MCF 10A (cell line): ENCODE data around the gene TNFRSF19. TPM values are rescaled to one million over a fixed set of nuclear protein-coding genes. Genes with fewer than 3 reads are reported as not detected.

Source experiments
- BruUV-seq: library from RNA; stranded (reverse); fragments of 400-500 nt; replicated peaks from 2 replicates; lab custom pipeline; 2021; lab: Mats Ljungman, UMichigan
- CTCF ChIA-PET: fragments of 300-600 bp; sonication (Branson Sonifier 250); formaldehyde crosslinking; extraction: SDS; loops from one replicate; lab custom pipeline; 2021; ENCODE audit warnings: antibody characterized with exemption, inconsistent platforms; lab: Yijun Ruan, JAX
- POLR2A ChIA-PET: fragments of 300-600, 350-650 bp; sonication (Branson Sonifier 250); formaldehyde crosslinking; extraction: SDS; loops from one replicate; lab custom pipeline; 2020; ENCODE audit warnings: antibody characterized with exemption, inconsistent platforms; lab: Yijun Ruan, JAX
- DNase-seq: peaks from one replicate; pipeline ENCODE4 v3.0.0-alpha.2; 2018; ENCODE audit not compliant: unreplicated experiment
- H3K27ac Mint-ChIP-seq: one replicate; pipeline ENCODE4 v1.8.0; 2022; ENCODE audit warnings: mild to moderate bottlenecking, low read depth, mixed read lengths; ENCODE audit not compliant: unreplicated experiment
- H3K27me3 Mint-ChIP-seq: one replicate; pipeline ENCODE4 v1.8.0; 2022; ENCODE audit warnings: mixed read lengths; ENCODE audit not compliant: insufficient read depth, unreplicated experiment
- H3K36me3 Mint-ChIP-seq: one replicate; pipeline ENCODE4 v1.8.0; 2022; ENCODE audit warnings: mild to moderate bottlenecking, moderate library complexity, mixed read lengths; ENCODE audit not compliant: insufficient read depth, unreplicated experiment
- H3K4me1 Mint-ChIP-seq: one replicate; pipeline ENCODE4 v1.8.0; 2022; ENCODE audit warnings: mixed read lengths; ENCODE audit not compliant: insufficient read depth, unreplicated experiment
- H3K4me3 Mint-ChIP-seq: one replicate; pipeline ENCODE4 v1.8.0; 2022; ENCODE audit warnings: mild to moderate bottlenecking, moderate library complexity, mixed read lengths; ENCODE audit not compliant: unreplicated experiment
- H3K9me3 Mint-ChIP-seq: one replicate; pipeline ENCODE4 v1.8.0; 2022; ENCODE audit warnings: mixed read lengths; ENCODE audit not compliant: unreplicated experiment
- intact Hi-C: fragments of 100-400 bp; cut with micrococcal nuclease; formaldehyde crosslinking; loops from 2 replicates; pipeline ENCODE4 v1.14.1; 2022
- total RNA-seq: library from RNA; stranded (reverse); gene quantifications from 2 replicates; pipeline ENCODE4 v1.2.3, GENCODE V29; 2022
- TF ChIP-seq, protein P1 (sequence below): fragments of 200-600 bp; IDR thresholded peaks from one replicate; pipeline ENCODE4 v1.8.0; 2022; ENCODE audit warnings: antibody characterized with exemption, mild to moderate bottlenecking; ENCODE audit not compliant: unreplicated experiment

TNFRSF19 gene
- total RNA-seq, 1 experiment from 2014 or later: not detected

GRCh38 chr13:23710366-23710765 is 140.2 kb downstream of the TNFRSF19 start:
- Mint-ChIP-seq H3K4me3 (no peak overlapping the region), H3K9me3 (peaks cover 8% of the 10 kb centered on the region), H3K27ac (no peak overlapping the region), H3K27me3 (peaks cover 21% of the 10 kb centered on the region), H3K36me3 (no peaks in the 10 kb centered on the region), H3K4me1 (no peaks in the 10 kb centered on the region)
- CTCF ChIA-PET: no interaction called here
- POLR2A ChIA-PET: no interaction called here
- intact Hi-C loops: no loop called here
- TF ChIP-seq, protein P1, sequence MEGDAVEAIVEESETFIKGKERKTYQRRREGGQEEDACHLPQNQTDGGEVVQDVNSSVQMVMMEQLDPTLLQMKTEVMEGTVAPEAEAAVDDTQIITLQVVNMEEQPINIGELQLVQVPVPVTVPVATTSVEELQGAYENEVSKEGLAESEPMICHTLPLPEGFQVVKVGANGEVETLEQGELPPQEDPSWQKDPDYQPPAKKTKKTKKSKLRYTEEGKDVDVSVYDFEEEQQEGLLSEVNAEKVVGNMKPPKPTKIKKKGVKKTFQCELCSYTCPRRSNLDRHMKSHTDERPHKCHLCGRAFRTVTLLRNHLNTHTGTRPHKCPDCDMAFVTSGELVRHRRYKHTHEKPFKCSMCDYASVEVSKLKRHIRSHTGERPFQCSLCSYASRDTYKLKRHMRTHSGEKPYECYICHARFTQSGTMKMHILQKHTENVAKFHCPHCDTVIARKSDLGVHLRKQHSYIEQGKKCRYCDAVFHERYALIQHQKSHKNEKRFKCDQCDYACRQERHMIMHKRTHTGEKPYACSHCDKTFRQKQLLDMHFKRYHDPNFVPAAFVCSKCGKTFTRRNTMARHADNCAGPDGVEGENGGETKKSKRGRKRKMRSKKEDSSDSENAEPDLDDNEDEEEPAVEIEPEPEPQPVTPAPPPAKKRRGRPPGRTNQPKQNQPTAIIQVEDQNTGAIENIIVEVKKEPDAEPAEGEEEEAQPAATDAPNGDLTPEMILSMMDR: no peak
- no TSS peak for BruUV-seq
- no peak for DNase-seq

DNA sequence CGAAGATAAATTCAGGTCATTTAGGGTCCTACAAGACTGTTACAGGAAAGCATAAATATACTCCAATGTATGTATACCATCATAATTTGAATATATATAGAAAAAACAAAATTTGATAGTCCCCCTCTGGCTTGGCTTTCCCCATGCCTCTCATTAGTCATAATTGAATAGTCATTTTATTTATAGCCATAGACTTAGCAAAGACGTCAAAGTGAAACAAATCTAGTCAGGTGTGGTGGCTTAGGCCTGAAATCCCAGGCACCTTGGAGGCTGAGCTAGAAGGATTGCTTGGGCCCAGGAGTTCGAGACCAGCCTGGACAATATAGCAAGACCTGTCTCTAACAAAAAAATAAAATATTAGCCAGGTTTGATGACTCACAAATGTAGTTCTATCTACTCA is 141.1 kb downstream of the TNFRSF19 start:
- no TSS peak for BruUV-seq
- Mint-ChIP-seq H3K4me3 (no peak overlapping the region), H3K4me1 (no peaks in the 10 kb centered on the region), H3K9me3 (peaks cover 8% of the 10 kb centered on the region), H3K36me3 (no peaks in the 10 kb centered on the region), H3K27me3 (peaks cover 21% of the 10 kb centered on the region), H3K27ac (no peak overlapping the region)
- CTCF ChIA-PET: no interaction called here
- TF ChIP-seq, protein P1: no peak
- POLR2A ChIA-PET: no interaction called here
- intact Hi-C loops: no loop called here
- DNase-seq: no peak

- no peaks in the 10 kb centered on the region for H3K36me3 Mint-ChIP-seq
- peaks cover 8% of the 10 kb centered on the region for H3K9me3 Mint-ChIP-seq
- H3K27ac Mint-ChIP-seq: no peak overlapping the region
- H3K4me3 Mint-ChIP-seq: no peak overlapping the region
- intact Hi-C loops: loop anchor here (5.0 kb wide), 1 partner anchor 158 kb away; no protein-coding TSS in a partner anchor
- H3K4me1 Mint-ChIP-seq: no peaks in the 10 kb centered on the region
- ChIA-PET CTCF (no interaction called here), POLR2A (no interaction called here)
- peaks cover 21% of the 10 kb centered on the region for H3K27me3 Mint-ChIP-seq
- DNase-seq: no peak
- TF ChIP-seq, protein P1: no peak
- no TSS peak for BruUV-seq
Observed at GRCh38 chr13:23714672-23715071, 144.5 kb downstream of the TNFRSF19 start.

GRCh38 chr13:23715092-23715761 is 145.0 kb downstream of the TNFRSF19 start:
- H3K4me3 Mint-ChIP-seq: no peak overlapping the region
- ChIA-PET CTCF (no interaction called here), POLR2A (no interaction called here)
- no peaks in the 10 kb centered on the region for H3K4me1 Mint-ChIP-seq
- H3K9me3 Mint-ChIP-seq: peaks cover 8% of the 10 kb centered on the region
- H3K27me3 Mint-ChIP-seq: peaks cover 21% of the 10 kb centered on the region
- H3K36me3 Mint-ChIP-seq: no peaks in the 10 kb centered on the region
- TF ChIP-seq, protein P1: no peak
- DNase-seq: no peak
- no TSS peak for BruUV-seq
- no peak overlapping the region for H3K27ac Mint-ChIP-seq
- intact Hi-C loops: loop anchor here (5.0 kb wide), 1 partner anchor 157 kb away; no protein-coding TSS in a partner anchor
